ENCODE measurements around the gene GFI1B.
"Not testable (repeated sequence)": the region's sequence is repeated elsewhere in the genome, so short reads cannot be mapped to it uniquely, and the experiment has no call there.

GFI1B gene

GRCh38 chr9:132978451-132979131 is at the start of gene GFI1B:
Gene GFI1B (plus strand): TSS chr9:132978694. CDS start chr9:132986679, 7,985 bp downstream.
- no peak for DNase-seq

DNA sequence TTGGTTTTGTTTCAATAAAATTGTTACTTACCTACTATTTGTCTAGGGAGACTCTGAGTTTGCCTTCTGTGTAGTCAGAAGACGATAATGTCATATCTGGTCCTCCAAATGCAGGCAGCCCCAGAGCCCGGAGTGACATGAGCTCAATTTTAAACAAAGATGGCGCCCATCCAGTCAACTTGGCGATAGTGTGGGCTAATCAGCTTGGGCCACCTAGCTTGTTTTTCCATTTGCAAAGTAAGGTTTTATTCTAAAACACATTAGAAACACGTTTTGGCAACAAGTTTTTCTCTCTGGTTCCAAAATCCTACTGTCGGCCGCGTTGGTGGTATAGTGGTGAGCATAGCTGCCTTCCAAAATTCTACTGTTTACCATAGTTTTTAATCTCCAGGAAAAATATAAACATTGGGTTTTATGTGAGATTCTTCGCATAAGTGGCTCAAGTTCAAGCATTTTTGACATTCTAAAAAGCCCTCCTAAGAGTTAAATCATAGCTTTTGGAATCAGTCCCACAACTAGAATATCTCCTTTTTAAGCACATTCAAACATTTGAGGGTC is 47.2 kb upstream of the GFI1B start:
- DNase-seq: no peak

DNA sequence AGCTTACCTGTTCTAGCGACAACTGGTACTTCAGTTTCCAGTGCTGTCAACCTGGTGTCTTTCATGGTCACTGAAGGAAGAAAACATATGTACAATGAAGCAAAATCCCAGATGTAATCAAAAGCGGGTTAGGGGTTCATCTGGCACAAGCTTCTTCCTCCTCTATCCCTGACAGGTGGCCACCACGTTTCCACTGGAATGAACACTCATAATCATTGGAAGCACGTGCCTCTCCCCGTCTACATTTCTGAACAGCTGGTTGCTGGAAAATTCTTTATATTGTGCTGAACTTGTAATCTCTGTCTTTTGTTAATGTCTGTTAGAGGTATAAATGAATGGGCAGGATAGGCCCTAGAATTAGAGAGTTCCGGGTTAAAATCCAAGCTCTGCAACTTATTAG is 43.5 kb upstream of the GFI1B start:
- DNase-seq: no peak

DNA sequence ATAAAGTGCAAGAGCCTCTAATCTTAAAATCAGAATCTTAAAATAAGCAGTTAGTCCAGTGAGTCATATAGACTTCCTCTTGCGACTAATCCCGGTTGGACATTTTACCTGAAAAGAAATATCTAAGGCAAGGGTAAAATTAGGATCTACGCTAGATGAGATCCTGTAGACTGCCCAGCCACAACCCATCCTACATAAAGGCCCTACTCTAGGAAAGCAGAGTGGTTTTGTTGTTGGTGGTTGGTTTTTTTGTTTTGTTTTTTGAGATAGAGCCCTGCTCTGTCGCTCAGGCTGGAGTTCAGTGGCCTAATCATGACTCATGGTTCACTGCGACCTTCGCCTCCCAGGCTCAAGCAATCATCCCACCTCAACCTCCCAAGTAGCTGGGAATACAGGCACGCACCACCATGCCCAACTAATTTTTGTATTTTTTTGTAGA is 41.0 kb upstream of the GFI1B start:
- DNase-seq: no peak

GRCh38 chr9:132939169-132939568 is 39.3 kb upstream of the GFI1B start:
- no peak for DNase-seq

DNA sequence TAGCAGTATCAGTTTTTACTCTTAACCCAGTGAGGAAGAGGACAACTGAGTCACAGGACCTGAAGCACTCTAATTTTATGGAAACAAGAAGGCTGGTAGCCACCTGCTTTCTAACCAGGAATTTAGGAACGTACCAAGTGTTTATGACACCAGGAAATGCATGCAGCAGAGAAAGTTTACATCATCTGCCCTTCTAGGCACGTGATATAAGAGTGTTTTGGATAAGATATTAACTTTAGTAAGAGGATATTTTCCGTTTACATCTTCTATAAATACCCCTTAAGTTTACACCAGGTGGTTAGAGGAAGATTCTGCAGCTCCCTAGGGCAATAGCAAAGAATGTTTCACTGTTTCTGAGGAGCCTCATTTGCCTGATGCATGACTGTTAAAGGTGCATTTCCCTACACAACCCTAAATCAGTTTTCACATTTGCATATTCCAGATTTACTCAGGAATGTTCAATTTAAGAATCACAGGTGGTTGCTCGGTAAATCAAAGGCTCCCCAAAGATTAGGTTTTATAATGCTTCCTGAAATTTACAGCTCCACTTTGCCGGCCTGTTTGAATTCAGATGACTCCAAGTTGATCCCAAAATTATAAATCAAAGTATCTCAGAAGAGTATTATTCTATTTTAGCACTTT is 35.8 kb upstream of the GFI1B start:
- DNase-seq: no peak

- no peak for DNase-seq
Measured at GRCh38 chr9:132943651-132944293, 34.7 kb upstream of the GFI1B start.

GRCh38 chr9:132944294-132945185 is 34.0 kb upstream of the GFI1B start, which contains the start of gene TSC1:
Gene TSC1 (minus strand): TSS chr9:132944616. CDS start chr9:132928872, 15,744 bp downstream.
- peak; percentile 98 for DNase-seq

- DNase-seq: no peak
Measured at GRCh38 chr9:132945186-132946130, 33.0 kb upstream of the GFI1B start.

DNA sequence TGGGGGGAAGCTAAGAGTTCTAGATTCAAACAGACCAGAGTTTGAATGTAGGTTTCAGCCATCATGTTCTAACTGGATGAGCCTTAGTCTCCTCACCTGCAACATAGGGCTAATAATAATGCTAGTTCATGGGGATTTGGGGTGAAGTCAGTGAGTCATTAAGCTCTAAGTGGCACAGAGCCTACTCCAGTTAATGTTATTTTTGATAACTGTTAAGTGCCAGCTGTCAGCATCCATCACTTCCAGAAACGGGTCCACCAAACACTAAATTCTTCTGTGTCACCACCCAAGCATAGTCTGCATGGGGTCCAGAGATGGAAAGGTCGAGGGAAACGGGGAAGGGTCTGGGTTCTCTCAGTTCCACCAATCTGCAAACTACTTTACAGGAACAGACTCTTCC is 32.3 kb upstream of the GFI1B start:
- DNase-seq: no peak

DNA sequence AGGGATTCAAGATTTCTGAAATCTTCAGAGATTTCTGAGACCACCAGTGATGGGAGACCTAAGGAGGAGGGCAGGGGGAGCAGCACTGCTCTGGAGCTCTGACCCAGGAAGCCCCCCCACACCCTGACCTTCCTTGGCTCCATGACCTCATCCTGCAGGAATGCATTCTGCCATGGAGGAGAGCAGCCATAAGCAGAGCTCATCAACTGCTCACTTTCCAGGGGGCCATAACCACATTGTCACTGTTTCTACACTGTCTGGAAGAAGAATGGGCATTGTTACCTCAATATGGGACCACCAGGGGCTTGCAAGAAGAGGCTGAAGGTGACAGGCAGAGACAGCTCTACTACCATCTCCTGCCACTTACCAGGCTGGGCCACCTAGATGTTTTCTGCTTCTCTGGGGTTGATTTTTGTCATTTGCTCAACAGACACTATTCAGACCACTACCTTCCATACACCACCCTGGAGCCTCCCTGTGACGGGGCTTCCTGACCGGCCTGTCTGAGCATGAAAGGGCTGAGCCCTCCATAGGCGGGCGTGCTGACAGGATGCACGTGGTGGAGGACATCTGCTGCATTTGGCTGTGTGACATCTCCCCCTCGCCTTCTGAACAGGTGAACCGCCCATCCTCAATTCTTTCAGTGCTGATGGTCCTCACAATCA is 31.7 kb upstream of the GFI1B start:
- DNase-seq: no peak

- no peak for DNase-seq
Measured at GRCh38 chr9:132947756-132948155, 30.7 kb upstream of the GFI1B start.

DNA sequence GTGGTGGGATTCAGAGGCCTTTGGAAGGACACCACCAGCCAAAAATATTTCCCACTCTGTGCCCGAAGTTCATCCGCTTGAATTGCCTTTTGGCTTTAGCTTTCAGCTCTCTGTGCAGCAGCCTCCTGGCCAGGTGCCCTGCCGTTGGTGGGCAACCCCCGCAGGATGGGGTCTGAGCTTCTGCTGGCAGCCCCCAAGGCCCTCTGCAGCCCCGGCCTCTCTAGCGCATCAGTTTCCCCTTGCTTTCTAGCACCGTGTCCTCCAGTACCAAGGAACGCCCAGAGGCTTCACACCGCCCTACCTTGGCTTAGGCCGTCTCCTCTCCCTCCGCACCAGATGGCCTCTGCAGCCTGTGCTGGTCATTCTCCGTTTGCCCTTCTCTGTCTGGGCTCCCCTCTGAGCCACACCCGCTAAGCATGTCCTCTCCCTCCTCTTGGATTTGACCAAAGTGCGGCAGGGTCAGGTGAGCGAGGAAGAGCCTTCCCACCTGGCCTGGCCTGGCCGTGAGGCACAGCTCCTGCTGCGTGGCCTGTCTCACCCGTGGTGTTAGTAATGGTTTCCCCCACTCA is 29.9 kb upstream of the GFI1B start:
- DNase-seq: no peak

GRCh38 chr9:132949709-132950108 is 28.8 kb upstream of the GFI1B start:
- DNase-seq: no peak

DNA sequence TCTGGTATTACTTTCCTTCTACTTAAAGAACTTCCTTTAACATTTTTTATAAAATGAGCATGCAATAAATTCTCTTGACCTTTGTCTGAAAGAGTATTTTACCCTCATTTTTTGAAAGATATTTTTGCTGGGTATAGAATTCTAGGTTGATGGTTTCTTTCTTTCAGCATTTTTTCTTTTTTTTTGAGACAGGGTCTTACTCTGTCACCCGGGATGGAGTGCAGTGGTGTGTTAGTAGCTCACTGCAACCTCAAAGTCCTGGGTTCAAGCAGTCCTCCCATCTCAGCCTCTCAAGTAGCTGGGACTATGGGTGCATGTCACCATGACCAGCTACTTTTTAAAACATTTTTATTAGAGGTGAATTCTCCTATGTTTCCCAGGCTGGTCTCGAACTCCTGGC is 23.4 kb upstream of the GFI1B start:
- no peak for DNase-seq

DNA sequence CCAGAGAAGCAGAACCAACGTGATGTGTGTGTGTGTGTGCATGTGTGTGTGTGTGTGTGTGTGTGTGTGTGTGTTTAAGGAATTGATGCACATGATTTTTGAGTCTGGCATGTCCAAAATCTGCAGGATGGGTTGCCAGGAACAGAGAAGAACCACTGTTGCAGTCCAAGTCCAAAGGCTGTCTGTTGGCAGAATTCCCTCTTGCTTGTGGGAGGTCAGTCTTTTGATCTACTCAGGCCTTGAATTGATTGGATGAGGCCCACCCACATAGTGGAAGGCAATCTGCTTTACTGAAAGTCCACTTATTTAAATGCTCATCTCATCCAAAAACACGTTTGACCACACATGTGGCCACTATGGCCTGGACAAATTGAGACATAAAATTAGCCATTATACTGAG is 22.7 kb upstream of the GFI1B start:
- DNase-seq: no peak

DNA sequence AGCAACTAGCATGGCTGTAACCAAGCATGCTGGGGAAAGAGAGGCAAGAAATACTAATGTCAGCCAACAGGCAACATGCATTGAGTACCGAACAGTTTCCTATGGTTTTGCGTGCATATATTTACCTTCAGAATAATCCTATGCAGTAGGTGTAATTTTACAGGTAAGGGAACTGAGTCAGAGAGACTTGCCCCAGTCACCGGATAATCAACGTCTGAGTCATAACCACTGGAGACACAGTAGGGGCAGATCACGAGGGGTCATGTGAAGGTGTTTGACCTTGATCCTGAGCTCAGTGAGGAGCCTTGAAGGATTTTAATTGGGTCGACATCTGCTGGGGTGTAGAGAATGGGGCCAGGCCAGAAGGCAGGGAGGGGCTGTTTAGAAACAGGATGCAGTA is 20.7 kb upstream of the GFI1B start:
- DNase-seq: no peak

- no peak for DNase-seq
Measured at GRCh38 chr9:132961002-132961401, 17.5 kb upstream of the GFI1B start.

DNA sequence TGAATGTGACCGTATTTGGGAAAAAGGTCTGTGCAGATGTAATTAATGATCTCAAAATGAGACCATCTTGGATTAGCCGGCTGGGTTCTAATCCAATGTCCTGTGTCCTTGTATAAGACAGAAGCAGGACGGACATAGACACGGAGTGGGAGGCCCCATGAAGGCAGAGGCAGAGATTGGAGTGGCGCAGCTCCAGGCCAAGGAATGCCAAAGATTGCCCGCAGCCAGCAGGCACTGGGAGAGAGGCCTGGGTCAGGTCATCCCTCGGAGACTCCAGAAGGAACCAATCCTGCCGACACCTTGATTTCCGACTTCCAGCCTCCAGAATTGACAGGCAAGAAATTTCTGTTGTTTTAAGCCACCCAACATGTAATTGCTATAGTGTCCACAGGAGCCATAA is 13.0 kb upstream of the GFI1B start:
- no peak for DNase-seq

GRCh38 chr9:132967908-132968307 is 10.6 kb upstream of the GFI1B start:
- DNase-seq: not testable (repeated sequence)

GRCh38 chr9:132969783-132970182 is 8.7 kb upstream of the GFI1B start:
- DNase-seq: no peak

Data from CD4-positive, alpha-beta T cell treated with Interleukin-10 for 1 hour (primary cell).